Kidney (tissue), 14 donors: Measurements from ENCODE around the gene FKBP2. TPM values are rescaled to one million over a fixed set of nuclear protein-coding genes. Genes with fewer than 3 reads are reported as not detected.
A peak's percentile ranks its signal among the peaks of the same experiment; 100 is the strongest.

Source experiments
- DNase-seq, 5 donors: peaks; one replicate each; pipeline ENCODE4 v3.0.0-alpha.2; 2013 to 2020
- FAIRE-seq: peaks from 2 replicates; lab custom pipeline; 2012; peaks lifted over from hg19 to GRCh38; lab: Jason Lieb, UNC
- H3K27ac ChIP-seq, 2 donors: one replicate each; pipeline ENCODE4 v1.7.0; 2013; ENCODE audit warnings: low read depth in 2 of 2, low read length in 2 of 2, inconsistent platforms in 1 of 2
- H3K27me3 ChIP-seq: one replicate; pipeline ENCODE4 v1.7.1; 2013; ENCODE audit warnings: low read length, inconsistent platforms; ENCODE audit not compliant: control insufficient read depth, insufficient read depth
- H3K36me3 ChIP-seq, 3 donors: one replicate each; pipeline versions ENCODE4 v1.7.0 to v1.7.1; 2013; ENCODE audit warnings: low read length in 3 of 3, control low read depth in 1 of 3, inconsistent platforms in 1 of 3; ENCODE audit not compliant: insufficient read depth in 3 of 3, control insufficient read depth in 2 of 3
- H3K4me1 ChIP-seq, 3 donors: one replicate each; pipeline versions ENCODE4 v1.7.0 to v1.7.1; 2013; ENCODE audit warnings: low read length in 3 of 3, inconsistent platforms in 1 of 3, low read depth in 1 of 3; ENCODE audit not compliant: control insufficient read depth in 2 of 3, insufficient read depth in 2 of 3
- H3K4me3 ChIP-seq, 3 donors: one replicate each; pipeline versions ENCODE4 v1.7.0 to v1.8.1; 2013; ENCODE audit warnings: low read length in 3 of 3, control low read depth in 1 of 3, inconsistent platforms in 1 of 3
- H3K9ac ChIP-seq, 3 donors: one replicate each; pipeline versions ENCODE4 v1.7.0 to v1.7.1; 2013; ENCODE audit warnings: low read length in 3 of 3, control low read depth in 1 of 3, inconsistent platforms in 1 of 3
- H3K9me3 ChIP-seq, 3 donors: one replicate each; pipeline versions ENCODE4 v1.7.0 to v1.7.1; 2013; ENCODE audit warnings: low read length in 3 of 3, control low read depth in 1 of 3, inconsistent platforms in 1 of 3; ENCODE audit not compliant: control insufficient read depth in 2 of 3, insufficient read depth in 1 of 3
- intact Hi-C: fragments of 100-400 bp; cut with DNase I; formaldehyde crosslinking; loops from one replicate; pipeline ENCODE4 v1.11.1; 2022
- polyA plus RNA-seq: library from polyadenylated mRNA; stranded (reverse); fragments of 350-450 nt; fragmentation: Illumina TruSeq; extraction: RNeasy Lipid Tissue Mini Kit (QIAGEN cat#74804); gene quantifications from one replicate; pipeline ENCODE4 v1.2.3, GENCODE V29; 2014; ENCODE audit warnings: low read depth, low replicate concordance; ENCODE audit not compliant: insufficient read depth
- total RNA-seq: library from RNA; stranded (reverse); fragmentation: NEBNext Ultra II Directional; extraction: Animal tissue kit (Norgen Biotek cat#: 25700); gene quantifications from one replicate; pipeline ENCODE4 v1.2.1, GENCODE V29; 2021
- TF ChIP-seq, protein P1 (sequence below): IDR thresholded peaks from 3 replicates; pipeline ENCODE4 v1.5.1; 2012; ENCODE audit warnings: mild to moderate bottlenecking, moderate library complexity, borderline replicate concordance; ENCODE audit not compliant: insufficient read depth; ENCODE audit errors: extremely low read depth
- donor health status: control.
- donor health status: control.
- donor health status: control.
- donor health status: control.
- donor health status: control.
- donor health status: DM: yes; HTN: yes; CAD: no.
- donor health status: Normal renal cell carcinoma (clear cell type).

FKBP2 gene
- total and polyA plus RNA-seq, 2 donors from 2014 or later: 76.0 to 411 TPM

GRCh38 chr11:64264371-64264852, 23.5 kb downstream of the FKBP2 start:
- Histone ChIP-seq H3K4me3 (no peak overlapping the region), H3K4me1 (peaks cover 0 to 14% (median 9%) of the 10 kb centered on the region in 3 donors), H3K27ac (no peak overlapping the region), H3K27me3 (no peaks in the 10 kb centered on the region), H3K36me3 (peaks cover 0 to 8% (median 0%) of the 10 kb centered on the region in 3 donors), H3K9ac (no peak overlapping the region), H3K9me3 (no peaks in the 10 kb centered on the region)
- no peak for FAIRE-seq
- TF ChIP-seq, protein P1, sequence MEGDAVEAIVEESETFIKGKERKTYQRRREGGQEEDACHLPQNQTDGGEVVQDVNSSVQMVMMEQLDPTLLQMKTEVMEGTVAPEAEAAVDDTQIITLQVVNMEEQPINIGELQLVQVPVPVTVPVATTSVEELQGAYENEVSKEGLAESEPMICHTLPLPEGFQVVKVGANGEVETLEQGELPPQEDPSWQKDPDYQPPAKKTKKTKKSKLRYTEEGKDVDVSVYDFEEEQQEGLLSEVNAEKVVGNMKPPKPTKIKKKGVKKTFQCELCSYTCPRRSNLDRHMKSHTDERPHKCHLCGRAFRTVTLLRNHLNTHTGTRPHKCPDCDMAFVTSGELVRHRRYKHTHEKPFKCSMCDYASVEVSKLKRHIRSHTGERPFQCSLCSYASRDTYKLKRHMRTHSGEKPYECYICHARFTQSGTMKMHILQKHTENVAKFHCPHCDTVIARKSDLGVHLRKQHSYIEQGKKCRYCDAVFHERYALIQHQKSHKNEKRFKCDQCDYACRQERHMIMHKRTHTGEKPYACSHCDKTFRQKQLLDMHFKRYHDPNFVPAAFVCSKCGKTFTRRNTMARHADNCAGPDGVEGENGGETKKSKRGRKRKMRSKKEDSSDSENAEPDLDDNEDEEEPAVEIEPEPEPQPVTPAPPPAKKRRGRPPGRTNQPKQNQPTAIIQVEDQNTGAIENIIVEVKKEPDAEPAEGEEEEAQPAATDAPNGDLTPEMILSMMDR: no peak
- intact Hi-C loops: no loop called here
- DNase-seq: peak in 1 of 5 donors; percentile 69

- intact Hi-C loops: no loop called here
- H3K36me3 ChIP-seq: peaks cover 0 to 4% (median 0%) of the 10 kb centered on the region in 3 donors
- peak in 1 of 5 donors; percentile 66 for DNase-seq
Measured at GRCh38 chr11:64265176-64266160, 24.6 kb downstream of the FKBP2 start.

DNA sequence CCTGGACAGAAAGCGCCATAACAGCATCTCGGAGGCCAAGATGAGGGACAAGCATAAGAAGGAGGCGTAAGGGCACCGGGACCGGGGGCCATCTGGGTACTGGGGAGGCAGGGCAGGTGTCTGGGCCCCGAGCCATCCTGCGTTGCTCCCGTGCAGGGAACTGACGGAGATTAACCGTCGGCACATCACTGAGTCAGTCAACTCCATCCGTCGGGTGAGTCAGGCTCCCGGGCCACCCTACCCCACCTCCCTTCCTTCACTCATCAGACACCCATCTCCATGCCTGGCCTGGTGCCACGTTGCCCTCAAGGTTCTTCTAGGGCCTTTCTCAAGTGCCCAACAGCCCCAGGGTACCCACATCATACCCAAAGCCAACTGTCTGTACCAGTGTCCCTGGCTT, 25.4 kb downstream of the FKBP2 start:
- DNase-seq: no peak
- no peak for FAIRE-seq
- Histone ChIP-seq H3K27me3 (no peaks in the 10 kb centered on the region), H3K36me3 (peaks cover 0 to 4% (median 0%) of the 10 kb centered on the region in 3 donors), H3K27ac (no peak overlapping the region), H3K9ac (no peak overlapping the region), H3K9me3 (no peaks in the 10 kb centered on the region), H3K4me3 (no peak overlapping the region), H3K4me1 (peaks cover 0 to 14% (median 9%) of the 10 kb centered on the region in 3 donors)
- TF ChIP-seq, protein P1: no peak
- intact Hi-C loops: no loop called here

More at GRCh38 chr11:64265176-64266160, 24.6 kb downstream of the FKBP2 start:
- TF ChIP-seq, protein P1: no peak
- Histone ChIP-seq H3K9me3 (no peaks in the 10 kb centered on the region), H3K27me3 (no peaks in the 10 kb centered on the region), H3K4me1 (peaks cover 0 to 14% (median 9%) of the 10 kb centered on the region in 3 donors), H3K4me3 (no peak overlapping the region), H3K9ac (no peak overlapping the region), H3K27ac (no peak overlapping the region)
- FAIRE-seq: no peak
